DMS79 treated with DMSO at 0.1 percent for 48 hours (cell line): Measurements from ENCODE around the gene CAMTA1.
"Not testable (repeated sequence)": the region's sequence is repeated elsewhere in the genome, so short reads cannot be mapped to it uniquely, and the experiment has no call there.

ENCODE experiments used
- DNase-seq: peaks from one replicate; lab custom pipeline; 2025; lab: John Stamatoyannopoulos, UW

The CAMTA1 gene

GRCh38 chr1:6907201-6907600 is 121.9 kb downstream of the CAMTA1 start:
- no peak for DNase-seq

GRCh38 chr1:6907676-6908434 is 122.6 kb downstream of the CAMTA1 start:
- no peak for DNase-seq

- no peak for DNase-seq
These were observed 124.1 kb downstream of the CAMTA1 start for GRCh38 chr1:6909401-6909800.

DNA sequence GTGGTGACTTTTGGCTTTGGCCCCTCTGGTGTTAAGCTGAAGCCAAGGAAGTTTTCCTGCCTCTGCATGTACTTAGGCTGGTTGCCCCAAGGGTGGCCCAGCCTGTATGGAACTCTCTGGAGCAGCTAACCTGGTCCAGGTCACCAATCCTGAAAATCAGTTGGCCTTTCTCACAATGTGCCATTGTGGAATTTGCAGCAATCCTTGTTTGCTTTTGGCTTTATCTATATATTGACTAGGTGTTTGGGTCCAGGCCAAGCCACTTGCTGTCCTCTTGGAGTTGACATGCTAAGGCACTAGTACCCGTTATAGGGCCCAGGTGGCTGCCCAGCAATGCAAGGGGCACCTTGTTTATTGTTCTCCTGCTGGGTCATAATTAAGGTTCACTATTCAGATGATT is 124.6 kb downstream of the CAMTA1 start:
- no peak for DNase-seq

- DNase-seq: no peak
These were observed 126.0 kb downstream of the CAMTA1 start for GRCh38 chr1:6911021-6911941.

GRCh38 chr1:6911974-6912373 is 126.7 kb downstream of the CAMTA1 start:
- DNase-seq: no peak

DNA sequence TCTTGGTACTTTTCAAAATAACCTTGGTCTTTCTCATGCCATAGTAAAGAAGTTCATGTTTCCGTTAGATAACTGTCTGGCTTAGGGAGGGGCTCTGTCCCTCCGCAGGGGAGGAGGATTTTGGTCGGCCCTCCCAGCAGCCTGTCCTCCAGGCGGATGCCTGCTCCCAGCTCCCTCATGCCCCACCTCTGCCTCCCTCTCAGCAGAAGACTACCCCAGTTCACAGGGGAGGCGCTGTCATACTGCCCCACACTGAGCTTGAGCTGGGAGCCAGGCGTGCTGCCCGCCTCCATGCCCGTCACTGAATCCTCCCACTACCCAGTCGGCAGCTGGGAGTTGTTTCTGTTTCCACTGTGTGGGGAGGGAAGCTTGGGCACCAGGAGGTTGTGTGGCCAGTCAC is 127.3 kb downstream of the CAMTA1 start:
- DNase-seq: no peak

- no peak for DNase-seq
These were observed 127.8 kb downstream of the CAMTA1 start for GRCh38 chr1:6913086-6913485.

- no peak for DNase-seq
These were observed 129.5 kb downstream of the CAMTA1 start for GRCh38 chr1:6914706-6915105.

- DNase-seq: no peak
These were observed 130.8 kb downstream of the CAMTA1 start for GRCh38 chr1:6915999-6916565.

DNA sequence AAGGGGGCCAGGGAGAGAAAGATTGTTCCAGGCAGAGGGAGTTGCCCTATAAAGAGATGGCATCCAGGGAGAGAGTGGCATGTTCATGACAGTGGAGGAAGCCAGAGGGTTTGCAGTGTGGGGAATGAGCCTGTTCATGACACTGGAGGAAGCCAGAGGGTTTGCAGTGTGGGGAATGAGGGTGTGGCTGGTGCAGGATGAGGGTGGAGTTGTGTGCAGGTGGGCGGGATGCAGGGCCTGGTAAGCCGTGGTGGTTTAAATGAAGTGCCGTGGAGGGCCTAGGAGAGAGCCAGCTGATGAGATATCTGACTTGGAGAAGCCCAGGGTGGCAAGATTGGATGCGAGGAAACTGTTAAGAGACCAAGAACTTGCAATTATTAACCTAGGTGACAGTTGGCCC is 131.8 kb downstream of the CAMTA1 start:
- DNase-seq: no peak

GRCh38 chr1:6918186-6918924 is 133.1 kb downstream of the CAMTA1 start:
- DNase-seq: no peak

DNA sequence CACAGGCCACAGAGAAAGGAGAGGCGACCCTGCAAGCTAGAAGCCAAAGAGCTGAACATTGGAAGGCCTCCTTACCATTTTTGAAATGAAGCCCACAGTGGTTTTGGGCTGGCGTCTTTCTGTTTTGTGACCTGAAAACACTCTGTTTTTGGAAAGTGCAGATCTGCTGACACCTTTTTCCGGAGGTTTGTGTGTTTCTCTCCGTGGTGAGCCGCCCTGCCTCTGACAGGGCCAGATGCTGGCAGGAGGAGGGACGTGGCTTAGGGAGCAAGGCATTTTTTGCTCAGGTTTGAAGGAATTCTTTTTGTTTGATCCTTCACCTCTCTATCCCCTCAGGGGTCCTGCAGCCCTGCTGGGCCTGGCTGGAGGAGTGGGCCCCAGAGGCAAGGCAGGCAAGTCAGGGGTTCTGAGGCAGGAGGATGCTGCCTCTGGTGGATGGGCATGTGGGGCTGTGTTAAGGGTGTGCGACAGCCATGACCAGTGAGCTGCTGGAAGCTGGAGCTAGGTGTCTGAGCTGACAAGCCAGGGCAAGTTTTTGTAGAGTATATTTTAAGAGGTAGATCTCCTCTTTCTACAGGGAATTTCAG is 133.8 kb downstream of the CAMTA1 start:
- no peak for DNase-seq

DNA sequence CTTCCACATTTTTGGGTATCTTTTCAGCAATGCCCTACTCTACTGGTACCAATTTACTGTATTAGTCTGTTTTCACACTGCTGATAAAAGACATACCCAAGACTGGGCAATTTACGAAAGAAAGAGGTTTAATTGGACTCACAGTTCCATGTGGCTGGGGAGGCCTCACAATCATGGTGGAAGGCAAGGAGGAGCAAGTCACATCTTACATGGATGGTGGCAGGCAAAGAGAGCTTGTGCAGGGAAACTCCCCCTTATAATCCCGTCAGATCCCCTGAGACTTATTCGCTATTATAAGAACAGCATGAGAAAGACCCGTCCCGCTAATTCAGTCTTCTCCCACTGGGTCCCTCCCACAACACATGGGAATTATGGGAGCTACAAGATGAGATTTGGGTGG is 136.3 kb downstream of the CAMTA1 start:
- not testable (repeated sequence) for DNase-seq

DNA sequence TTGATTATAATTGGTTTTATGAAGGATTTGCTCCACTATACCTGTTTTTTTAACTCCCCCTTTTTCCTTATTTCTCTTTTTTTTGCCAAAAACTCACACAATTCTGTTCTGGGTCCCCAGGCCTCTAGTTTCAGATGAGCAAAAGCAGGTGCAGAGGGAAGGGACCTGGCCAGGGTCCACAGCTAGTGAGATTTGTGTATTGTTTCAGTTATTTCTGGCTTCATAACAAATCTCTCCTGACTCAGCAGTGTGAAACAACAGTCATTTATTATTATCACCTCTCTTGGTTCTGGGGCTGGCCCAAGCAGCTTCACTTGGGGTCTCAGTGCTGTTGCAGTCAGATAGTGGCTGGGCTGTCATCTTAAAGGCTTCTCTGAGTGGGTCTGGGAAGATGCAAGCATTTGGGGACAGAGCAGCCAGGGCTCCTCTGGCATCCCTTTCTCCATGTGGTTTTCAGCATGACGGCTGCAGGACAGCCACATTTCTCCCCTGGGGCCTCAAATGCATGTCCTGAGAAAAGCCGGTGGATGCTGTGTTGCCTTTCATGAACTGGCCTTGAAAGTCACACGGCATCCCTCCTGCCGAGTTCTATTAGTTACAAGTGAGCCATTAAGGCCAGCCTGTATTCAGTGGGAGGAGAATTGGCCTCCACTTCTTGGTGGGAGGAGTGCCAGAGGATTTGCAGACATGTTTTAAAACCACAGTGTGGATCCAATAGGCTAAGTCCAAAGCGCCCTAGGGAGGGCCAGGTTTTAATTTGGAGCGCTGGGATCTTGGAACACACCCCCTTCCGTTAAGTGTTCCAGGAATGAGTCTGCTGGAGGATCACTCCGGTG is 137.1 kb downstream of the CAMTA1 start:
- DNase-seq: peak; percentile 97

DNA sequence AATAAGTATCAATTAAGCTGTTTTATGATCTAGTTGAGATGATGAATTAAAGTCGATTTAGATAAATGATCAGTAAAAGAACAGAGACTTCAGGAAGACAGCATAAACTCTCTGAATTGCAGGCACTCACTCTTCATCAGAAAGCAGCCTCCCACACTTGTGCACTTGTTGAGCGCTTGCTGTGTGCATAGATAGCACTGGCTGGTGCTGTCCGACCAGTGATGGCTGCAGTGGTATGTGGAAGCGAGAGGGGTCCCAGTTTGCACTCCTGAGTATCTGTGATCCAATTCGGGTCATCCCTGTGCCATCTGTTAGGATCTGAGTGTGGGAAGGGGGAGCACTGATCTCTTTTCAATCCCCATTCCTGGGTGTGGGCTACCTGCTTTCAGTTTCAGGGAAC is 137.8 kb downstream of the CAMTA1 start:
- DNase-seq: no peak

DNA sequence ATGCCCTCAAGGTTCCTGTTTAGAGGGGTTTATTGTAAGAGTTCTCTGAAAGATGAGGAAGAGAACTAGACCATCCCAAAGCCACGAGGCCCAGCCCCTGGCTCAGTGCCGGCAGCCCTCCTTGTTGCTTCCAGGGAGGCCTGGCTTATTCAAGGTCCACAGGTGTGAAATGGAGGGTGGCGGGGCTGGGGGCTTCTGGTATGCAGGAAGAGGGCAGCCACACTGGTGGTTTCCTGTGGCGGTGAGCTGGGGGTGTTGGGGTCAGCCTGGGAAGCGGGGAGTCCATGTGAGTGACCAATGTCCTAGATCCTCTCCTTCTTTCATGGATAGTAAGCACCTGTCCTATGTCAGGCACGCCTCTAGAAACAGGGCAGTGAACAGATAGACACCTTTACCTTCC is 138.2 kb downstream of the CAMTA1 start:
- no peak for DNase-seq

- no peak for DNase-seq
These were observed 139.0 kb downstream of the CAMTA1 start for GRCh38 chr1:6923955-6924881.

- no peak for DNase-seq
These were observed 139.6 kb downstream of the CAMTA1 start for GRCh38 chr1:6924891-6925290.

DNA sequence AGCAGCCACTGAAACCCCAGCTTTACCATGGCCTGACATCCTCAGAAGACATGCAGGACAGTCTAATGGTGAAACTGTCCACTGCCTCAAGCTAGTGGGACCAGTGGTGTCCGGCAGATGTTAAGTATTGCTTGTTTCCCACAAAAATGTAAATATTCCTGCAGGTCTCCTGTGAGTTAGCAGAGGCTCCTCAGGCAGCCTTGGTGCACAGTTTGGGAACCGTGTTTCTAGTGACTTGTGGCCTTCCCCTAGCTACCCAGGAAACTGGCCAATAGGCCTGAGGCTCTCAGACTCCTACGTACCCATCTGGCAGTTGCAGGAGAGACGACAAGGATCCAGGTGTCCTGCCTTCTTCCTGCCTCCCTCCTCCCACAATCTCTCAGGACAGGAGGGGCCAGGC is 142.4 kb downstream of the CAMTA1 start:
- no peak for DNase-seq
